GM12864 (cell line): ENCODE measurements around the gene FHL2.

Experiments
- DNase-seq: peaks from one replicate; pipeline ENCODE4 v3.0.0-alpha.2; 2011; ENCODE audit warnings: low read depth
- H3K4me3 ChIP-seq: 2 replicates; pipeline ENCODE4 v1.5.1; 2011; ENCODE audit warnings: mild to moderate bottlenecking, low read depth, low read length, control low read depth
- CTCF ChIP-seq: IDR thresholded peaks from 2 replicates; pipeline ENCODE4 v1.5.1; 2011; ENCODE audit warnings: low read depth, mild to moderate bottlenecking, moderate library complexity, low read length, control low read depth, inconsistent platforms; ENCODE audit errors: missing control alignments

FHL2 gene

GRCh38 chr2:105325389-105325963 lies 73.4 kb downstream of the FHL2 start:
- no peak for DNase-seq
- H3K4me3 ChIP-seq, result no peak overlapping the region
- no peak for TF ChIP-seq CTCF

GRCh38 chr2:105324732-105325131 lies 74.1 kb downstream of the FHL2 start:
- DNase-seq, result no peak
- no peak overlapping the region for H3K4me3 ChIP-seq
- no peak for TF ChIP-seq CTCF

- TF ChIP-seq CTCF, result no peak
- no peak for DNase-seq
These were observed 74.8 kb downstream of the FHL2 start for GRCh38 chr2:105324101-105324500.

GRCh38 chr2:105323111-105323510 lies 75.7 kb downstream of the FHL2 start:
- no peak overlapping the region for H3K4me3 ChIP-seq
- TF ChIP-seq CTCF, result no peak

More at GRCh38 chr2:105324101-105324500, 74.8 kb downstream of the FHL2 start:
- H3K4me3 ChIP-seq, result no peak overlapping the region

GRCh38 chr2:105321875-105322646 lies 76.8 kb downstream of the FHL2 start:
- no peak for DNase-seq
- H3K4me3 ChIP-seq, result no peak overlapping the region
- no peak for TF ChIP-seq CTCF

More at GRCh38 chr2:105323111-105323510, 75.7 kb downstream of the FHL2 start:
- DNase-seq, result no peak

GRCh38 chr2:105320651-105321215 lies 78.1 kb downstream of the FHL2 start:
- H3K4me3 ChIP-seq, result no peak overlapping the region
- no peak for TF ChIP-seq CTCF
- no peak for DNase-seq
